Small intestine (tissue), 7 donors: Measurements from ENCODE around the gene TCHH. TPM values are rescaled to one million over a fixed set of nuclear protein-coding genes. Genes with fewer than 3 reads are reported as not detected.

Experiments
- DNase-seq, 2 donors: peaks; one replicate each; pipeline versions ENCODE4 v3.0.0 to v3.0.0-alpha.2; 2013
- FAIRE-seq: peaks from 2 replicates; lab custom pipeline; 2012; peaks lifted over from hg19 to GRCh38; lab: Jason Lieb, UNC
- H3K27ac ChIP-seq, 3 donors: one replicate each; pipeline ENCODE4 v1.5.1; 2013; ENCODE audit warnings: low read length in 2 of 3, mild to moderate bottlenecking in 2 of 3, control low read depth in 1 of 3, inconsistent platforms in 1 of 3, low read depth in 1 of 3, moderate library complexity in 1 of 3
- H3K27me3 ChIP-seq, 3 donors: one replicate each; pipeline ENCODE4 v1.6.1; 2013; ENCODE audit warnings: low read length in 3 of 3, inconsistent platforms in 1 of 3; ENCODE audit not compliant: control insufficient read depth in 3 of 3, insufficient read depth in 3 of 3
- H3K36me3 ChIP-seq, 3 donors: one replicate each; pipeline ENCODE4 v1.6.1; 2013; ENCODE audit warnings: low read length in 3 of 3, inconsistent platforms in 1 of 3, low read depth in 1 of 3, mild to moderate bottlenecking in 1 of 3, moderate library complexity in 1 of 3; ENCODE audit not compliant: control insufficient read depth in 3 of 3, insufficient read depth in 2 of 3
- H3K4me1 ChIP-seq, 3 donors: one replicate each; pipeline ENCODE4 v1.6.1; 2013; ENCODE audit warnings: low read length in 2 of 3, inconsistent platforms in 1 of 3, low read depth in 1 of 3, mild to moderate bottlenecking in 1 of 3, moderate library complexity in 1 of 3; ENCODE audit not compliant: control insufficient read depth in 3 of 3, insufficient read depth in 2 of 3
- H3K4me3 ChIP-seq, 3 donors: one replicate each; pipeline ENCODE4 v1.5.1; 2013; ENCODE audit warnings: low read length in 3 of 3, control low read depth in 1 of 3, inconsistent platforms in 1 of 3, low read depth in 1 of 3, mild to moderate bottlenecking in 1 of 3, moderate library complexity in 1 of 3
- H3K9me3 ChIP-seq, 2 donors: one replicate each; pipeline ENCODE4 v1.6.1; 2013; ENCODE audit warnings: low read depth in 1 of 2, low read length in 1 of 2; ENCODE audit not compliant: control insufficient read depth in 2 of 2, insufficient read depth in 1 of 2
- WGBS, 3 donors: extraction: QIAGEN DNeasy Blood & Tissue Kit; methylation state at CpG; one replicate each; pipeline ENCODE4 v1.1.7; 2013; 5-methylcytosine and 5-hydroxymethylcytosine counted together
- polyA plus RNA-seq, 4 donors: library from polyadenylated mRNA; stranded (reverse) in 3 of 4; unstranded in 1 of 4; fragments of 200-250 nt in 3 of 4; fragments of 120-200 nt in 1 of 4; gene quantifications; one replicate each; pipeline versions ENCODE4 v1.2.1 to v1.2.3, GENCODE V29; 2013
- donor health status: healthy with polysubstance abuse.
- donor health status: control.
- donor health status: control.
- donor health status: Bipolar disorder and iron deficiency.
- donor health status: healthy.

Gene TCHH
- polyA plus RNA-seq, 4 donors, result 0.12 to 0.27 TPM; not detected in 2

DNA sequence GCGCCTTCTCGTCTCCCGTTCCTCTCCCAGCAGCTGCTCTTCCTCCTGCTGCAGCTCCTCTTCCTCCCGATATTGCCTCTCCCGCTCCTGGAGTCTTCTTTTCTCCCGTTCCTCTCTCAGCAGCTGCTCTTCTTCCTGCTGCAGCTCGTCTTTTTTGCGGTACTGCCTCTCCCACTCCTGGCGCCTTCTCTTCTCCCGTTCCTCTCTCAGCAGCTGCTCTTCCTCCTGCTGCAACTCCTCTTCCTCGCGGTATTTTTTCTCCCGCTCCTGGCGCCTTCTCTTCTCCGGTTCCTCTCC lies 5.3 kb downstream of the TCHH start:
- no peak overlapping the region for H3K27ac ChIP-seq
- WGBS, 3 donors, result 9 to 12% (median 11%) methylated on average over 15 of the region's 15 CpGs
- H3K9me3 ChIP-seq, result peaks cover 0 to 26% of the 10 kb centered on the region in 2 donors
- peaks cover 5 to 86% (median 35%) of the 10 kb centered on the region in 3 donors for H3K27me3 ChIP-seq
- FAIRE-seq, result no peak
- H3K4me3 ChIP-seq, result peak overlapping the region in 1 of 3 donors; percentile 28
- peak in 1 of 2 donors; percentile 12 for DNase-seq
- H3K4me1 ChIP-seq, result peaks cover 0 to 28% (median 3%) of the 10 kb centered on the region in 3 donors
- H3K36me3 ChIP-seq, result no peaks in the 10 kb centered on the region

DNA sequence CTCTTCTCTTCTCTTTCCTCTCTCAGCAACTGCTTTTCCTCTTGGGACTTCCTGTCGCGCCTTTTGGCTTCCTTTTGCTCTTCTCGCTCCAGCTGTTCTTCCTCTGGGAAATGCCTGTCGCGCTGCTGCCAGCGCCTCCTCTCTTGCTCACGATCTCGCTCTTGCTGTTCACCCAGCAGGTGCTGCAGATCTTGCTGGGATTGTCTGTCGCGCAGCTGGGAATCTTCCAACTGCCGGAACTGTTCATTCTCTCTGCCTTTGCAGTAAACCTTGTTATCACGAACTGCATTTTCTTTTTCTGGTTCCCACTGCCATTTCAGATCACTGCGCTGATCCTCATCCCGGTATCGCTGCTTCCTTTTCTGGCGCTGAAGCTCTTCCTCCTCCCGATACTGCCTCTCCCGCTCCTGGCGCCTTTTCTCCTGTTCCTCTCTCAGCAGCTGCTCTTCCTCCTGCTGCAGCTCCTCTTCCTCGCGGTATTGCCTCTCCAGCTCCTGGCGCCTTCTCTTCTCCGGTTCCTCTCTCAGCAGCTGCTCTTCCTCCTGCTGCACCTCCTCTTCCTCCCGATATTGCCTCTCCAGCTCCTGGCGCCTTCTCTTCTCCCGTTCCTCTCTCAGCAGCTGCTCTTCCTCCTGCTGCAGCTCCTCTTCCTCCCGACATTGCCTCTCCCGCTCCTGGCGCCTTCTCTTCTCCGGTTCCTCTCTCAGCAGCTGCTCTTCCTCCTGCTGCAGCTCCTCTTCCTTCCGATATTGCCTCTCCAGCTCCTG lies 5.8 kb downstream of the TCHH start:
- Histone ChIP-seq H3K9me3 (peaks cover 0 to 26% of the 10 kb centered on the region in 2 donors), H3K36me3 (no peaks in the 10 kb centered on the region), H3K4me1 (peaks cover 0 to 28% (median 3%) of the 10 kb centered on the region in 3 donors), H3K27ac (no peak overlapping the region), H3K4me3 (no peak overlapping the region), H3K27me3 (peaks cover 5 to 89% (median 37%) of the 10 kb centered on the region in 3 donors)
- DNase-seq (peak in 1 of 2 donors; percentile 39), FAIRE-seq (no peak)
- 12 to 14% (median 13%) methylated on average over 29 to 31 of the region's 31 CpGs for WGBS, 3 donors

DNA sequence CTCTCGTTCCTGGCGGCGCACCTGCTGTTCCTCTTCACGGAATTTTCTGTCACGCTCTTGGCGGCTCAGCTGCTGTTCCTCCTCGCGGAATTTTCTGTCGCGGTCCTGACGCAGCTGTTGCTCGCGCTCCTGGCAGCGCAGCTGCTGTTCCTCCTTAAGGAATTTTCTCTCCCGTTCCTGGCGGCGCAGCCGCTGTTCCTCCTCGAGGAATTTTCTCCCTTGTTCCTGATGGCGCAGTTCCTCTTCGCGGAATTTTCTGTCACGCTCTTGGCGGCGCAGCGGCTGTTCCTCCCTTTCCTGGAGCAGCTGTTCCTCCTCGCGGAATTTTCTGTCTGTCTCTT lies 6.4 kb downstream of the TCHH start:
- H3K27me3 ChIP-seq, result peaks cover 5 to 86% (median 37%) of the 10 kb centered on the region in 3 donors
- 19 to 33% (median 27%) methylated on average over 28 of the region's 28 CpGs for WGBS, 3 donors
- no peaks in the 10 kb centered on the region for H3K36me3 ChIP-seq
- H3K4me3 ChIP-seq, result no peak overlapping the region
- FAIRE-seq (no peak), DNase-seq (peak in 1 of 2 donors; percentile 15)
- H3K4me1 ChIP-seq, result peaks cover 0 to 28% (median 3%) of the 10 kb centered on the region in 3 donors
- H3K27ac ChIP-seq, result no peak overlapping the region
- H3K9me3 ChIP-seq, result peaks cover 0 to 26% of the 10 kb centered on the region in 2 donors

DNA sequence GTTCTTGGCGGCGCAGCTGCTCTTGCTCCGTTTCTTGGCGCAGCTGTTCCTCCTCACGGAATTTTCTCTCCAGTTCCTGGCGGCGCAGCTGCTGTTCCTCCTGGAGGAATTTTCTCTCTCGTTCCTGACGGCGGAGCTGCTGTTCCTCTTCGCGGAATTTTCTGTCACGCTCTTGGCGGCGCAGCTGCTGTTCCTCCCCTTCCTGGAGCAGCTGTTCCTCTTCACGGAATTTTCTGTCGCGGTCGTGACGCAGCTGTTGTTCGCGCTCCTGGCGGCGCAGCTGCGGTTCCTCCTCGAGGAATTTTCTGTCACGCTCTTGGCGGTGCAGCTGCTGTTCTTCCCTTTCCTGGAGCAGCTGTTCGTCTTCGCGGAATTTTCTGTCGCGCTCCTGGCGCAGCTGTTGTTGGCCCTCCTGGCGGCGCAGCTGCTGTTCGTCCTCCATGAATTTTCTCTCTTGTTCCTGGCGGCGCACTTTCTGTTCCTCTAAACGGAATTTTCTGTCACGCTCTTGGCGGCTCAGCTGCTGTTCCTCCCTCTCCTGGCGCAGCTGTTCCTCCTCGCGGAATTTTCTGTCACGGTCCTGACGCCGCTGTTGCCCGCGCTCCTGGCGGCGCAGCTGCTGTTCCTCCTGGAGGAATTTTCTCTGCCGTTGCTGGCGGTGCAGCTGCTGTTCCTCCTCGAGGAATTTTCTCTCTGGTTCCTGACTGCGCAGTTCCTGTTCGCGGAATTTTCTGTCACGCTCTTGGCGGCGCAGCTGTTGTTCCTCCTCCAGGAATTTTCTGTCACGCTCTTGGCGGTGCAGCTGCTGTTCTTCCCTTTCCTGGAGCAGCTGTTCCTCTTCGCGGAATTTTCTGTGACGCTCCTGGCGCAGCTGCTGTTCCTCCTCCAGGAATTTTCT lies 7.0 kb downstream of the TCHH start:
- Histone ChIP-seq H3K27me3 (peaks cover 5 to 84% (median 37%) of the 10 kb centered on the region in 3 donors), H3K4me1 (peaks cover 0 to 28% (median 3%) of the 10 kb centered on the region in 3 donors), H3K4me3 (no peak overlapping the region), H3K36me3 (no peaks in the 10 kb centered on the region), H3K9me3 (peaks cover 0 to 26% of the 10 kb centered on the region in 2 donors), H3K27ac (no peak overlapping the region)
- FAIRE-seq, result no peak
- peak in 1 of 2 donors; percentile 19 for DNase-seq
- 11 to 26% (median 26%) methylated on average over 67 of the region's 67 CpGs for WGBS, 3 donors

DNA sequence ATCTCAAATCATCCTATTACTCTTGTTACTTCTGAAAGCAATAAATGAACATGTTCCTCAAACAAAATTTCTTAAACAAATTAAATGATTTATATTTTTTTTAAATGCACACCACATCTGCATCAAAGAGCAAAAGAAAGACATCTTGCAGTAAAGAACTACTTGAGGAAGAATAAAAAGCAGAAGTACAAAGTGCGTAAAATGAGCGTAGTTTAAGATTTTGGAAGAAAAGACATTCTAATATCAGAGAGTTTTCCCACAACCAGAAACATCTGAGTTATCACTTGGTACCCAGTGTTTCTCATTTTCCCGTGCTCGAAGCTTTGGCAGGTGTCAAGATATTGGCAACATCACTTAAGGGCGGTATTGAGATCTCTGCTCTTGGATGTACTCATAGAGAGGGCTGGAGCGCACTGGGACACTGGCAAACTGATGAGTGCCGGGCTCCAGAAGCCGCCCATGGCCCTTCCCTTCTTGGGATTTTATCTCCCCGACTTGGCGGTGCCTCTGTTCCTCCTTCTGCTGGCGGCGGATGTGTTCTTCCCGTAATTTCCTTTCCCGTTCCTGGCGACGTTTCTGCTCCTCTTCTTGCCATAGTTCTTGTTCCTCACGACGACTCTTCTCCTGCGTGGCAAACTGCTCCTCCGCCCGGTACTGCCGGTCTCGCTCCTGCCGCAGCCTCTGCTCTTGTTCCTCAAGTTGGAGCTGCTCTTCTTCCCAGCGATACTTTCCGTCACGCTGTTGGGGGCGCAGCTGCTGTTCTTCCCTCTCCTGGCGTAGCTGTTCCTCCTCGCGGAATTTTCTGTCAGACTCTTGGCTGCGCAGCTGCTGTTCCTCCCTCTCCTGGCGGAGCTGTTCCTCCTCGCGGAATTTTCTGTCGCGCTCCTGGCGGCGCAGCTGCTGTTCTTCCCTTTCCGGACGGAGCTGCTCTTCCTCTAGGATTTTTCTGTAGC lies 7.9 kb downstream of the TCHH start:
- Histone ChIP-seq H3K27ac (no peak overlapping the region), H3K36me3 (no peaks in the 10 kb centered on the region), H3K9me3 (peaks cover 0 to 26% of the 10 kb centered on the region in 2 donors), H3K4me1 (peaks cover 0 to 23% (median under 1%) of the 10 kb centered on the region in 3 donors), H3K4me3 (no peak overlapping the region), H3K27me3 (peaks cover 5 to 75% (median 37%) of the 10 kb centered on the region in 3 donors)
- FAIRE-seq (no peak), DNase-seq (peak in 1 of 2 donors; percentile 13)
- WGBS, 3 donors, result 19 to 31% (median 28%) methylated on average over 41 of the region's 41 CpGs

DNA sequence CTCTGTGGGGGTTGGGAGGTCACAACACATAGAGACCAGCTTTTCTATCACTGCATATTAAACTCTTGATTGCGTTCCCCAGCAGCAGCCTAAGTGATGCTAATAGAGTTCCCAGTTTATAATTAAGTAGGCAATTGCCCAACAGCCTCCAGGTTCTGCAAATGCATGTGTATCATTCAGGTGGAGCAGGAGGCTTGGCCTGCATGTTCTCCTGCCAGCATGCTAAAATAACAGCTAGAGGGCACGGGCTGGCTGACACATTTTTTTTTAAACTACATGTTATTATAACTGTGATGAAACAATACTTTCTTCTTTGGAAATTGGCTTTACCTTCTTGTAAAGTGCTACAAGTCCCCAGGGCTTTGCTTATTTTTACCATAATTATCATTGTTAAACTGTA lies 10.4 kb downstream of the TCHH start:
- Histone ChIP-seq H3K36me3 (no peaks in the 10 kb centered on the region), H3K27me3 (peaks cover 5 to 53% (median 29%) of the 10 kb centered on the region in 3 donors), H3K27ac (no peak overlapping the region), H3K4me3 (no peak overlapping the region), H3K4me1 (peaks cover 0 to 3% (median 0%) of the 10 kb centered on the region in 3 donors), H3K9me3 (peaks cover 0 to 22% of the 10 kb centered on the region in 2 donors)
- FAIRE-seq (no peak), DNase-seq (no peak)
- WGBS, 3 donors, result 29 to 51% (median 35%) methylated on average over 2 of the region's 2 CpGs

DNA sequence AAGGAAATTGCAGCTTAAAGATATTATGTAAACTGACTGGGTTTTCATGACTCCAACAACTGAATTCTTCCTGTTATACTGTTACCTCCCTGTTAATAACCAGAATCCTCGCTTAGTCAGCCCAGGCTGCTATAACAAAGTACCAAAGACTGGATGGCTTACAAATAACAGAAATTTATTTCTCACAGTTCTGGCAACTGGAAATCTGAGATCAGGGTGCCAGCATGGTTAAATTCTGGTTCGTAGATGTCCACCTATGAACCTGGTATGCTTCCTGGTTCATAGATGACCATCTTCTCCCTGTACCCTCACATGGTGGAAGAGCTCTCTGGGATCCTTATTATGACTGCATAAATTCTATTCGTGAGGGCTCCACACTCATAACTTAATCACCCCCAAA lies 18.3 kb downstream of the TCHH start:
- Histone ChIP-seq H3K27me3 (peaks cover 0 to 2% (median 0%) of the 10 kb centered on the region in 3 donors), H3K4me1 (no peaks in the 10 kb centered on the region), H3K27ac (no peak overlapping the region), H3K4me3 (no peak overlapping the region), H3K9me3 (no peaks in the 10 kb centered on the region), H3K36me3 (no peaks in the 10 kb centered on the region)
- FAIRE-seq (no peak), DNase-seq (no peak)
- WGBS, 3 donors, result 51 to 67% (median 62%) methylated on average over 3 of the region's 3 CpGs
